Central memory CD4-positive, alpha-beta T cell (primary cell): ENCODE measurements around the gene MTHFD1L.
"Not testable (repeated sequence)": the region's sequence is repeated elsewhere in the genome, so short reads cannot be mapped to it uniquely, and the experiment has no call there.

ENCODE experiments used
- DNase-seq: peaks from one replicate; pipeline ENCODE4 v3.0.0; 2022

The MTHFD1L gene

GRCh38 chr6:151018911-151019782 is 153.6 kb downstream of the MTHFD1L start:
- DNase-seq, result no peak

GRCh38 chr6:151021896-151022295 is 156.4 kb downstream of the MTHFD1L start:
- DNase-seq, result no peak

GRCh38 chr6:151022492-151022891 is 157.0 kb downstream of the MTHFD1L start:
- no peak for DNase-seq

GRCh38 chr6:151023342-151023741 is 157.8 kb downstream of the MTHFD1L start:
- DNase-seq, result no peak

- DNase-seq, result no peak
These were observed 159.1 kb downstream of the MTHFD1L start for GRCh38 chr6:151024597-151024996.

GRCh38 chr6:151025076-151025475 is 159.6 kb downstream of the MTHFD1L start:
- no peak for DNase-seq

GRCh38 chr6:151026041-151026663 is 160.7 kb downstream of the MTHFD1L start:
- DNase-seq, result no peak

GRCh38 chr6:151027295-151027747 is 161.8 kb downstream of the MTHFD1L start:
- DNase-seq, result no peak

GRCh38 chr6:151027936-151028838 is 162.7 kb downstream of the MTHFD1L start:
- no peak for DNase-seq

- DNase-seq, result no peak
These were observed 164.5 kb downstream of the MTHFD1L start for GRCh38 chr6:151029970-151030369.

GRCh38 chr6:151032034-151032433 is 166.5 kb downstream of the MTHFD1L start:
- no peak for DNase-seq

- no peak for DNase-seq
These were observed 169.6 kb downstream of the MTHFD1L start for GRCh38 chr6:151034825-151035781.

- not testable (repeated sequence) for DNase-seq
These were observed 170.8 kb downstream of the MTHFD1L start for GRCh38 chr6:151036211-151036721.

- DNase-seq, result no peak
These were observed 171.6 kb downstream of the MTHFD1L start for GRCh38 chr6:151036869-151037680.

GRCh38 chr6:151038616-151039015 is 173.1 kb downstream of the MTHFD1L start:
- DNase-seq, result no peak

GRCh38 chr6:151040888-151041521 is 175.5 kb downstream of the MTHFD1L start:
- not testable (repeated sequence) for DNase-seq

- DNase-seq, result no peak
These were observed 176.2 kb downstream of the MTHFD1L start for GRCh38 chr6:151041686-151042085.

- DNase-seq, result not testable (repeated sequence)
These were observed 177.4 kb downstream of the MTHFD1L start for GRCh38 chr6:151042911-151043330.

- DNase-seq, result no peak
These were observed 178.4 kb downstream of the MTHFD1L start for GRCh38 chr6:151043944-151044343.
